HepG2 (cell line): ENCODE measurements around the gene GREM2. TPM values are rescaled to one million over a fixed set of nuclear protein-coding genes. Genes with fewer than 3 reads are reported as not detected.

Experiments
- ATAC-seq: fragments of 200-7000 bp; cut with Tn5 transposase; 3 replicates; pipeline ENCODE4 v1.9.1; 2020; ENCODE audit warnings: mild to moderate bottlenecking, moderate library complexity
- BruUV-seq: library from RNA; stranded (reverse); fragments of 400-500 nt; replicated peaks from 2 replicates; lab custom pipeline; 2021; lab: Mats Ljungman, UMichigan
- CTCF ChIA-PET: fragments of 300-600 bp; formaldehyde crosslinking; extraction: SDS; loops from one replicate; lab custom pipeline; 2021; ENCODE audit warnings: low total read pairs, inconsistent platforms, low intra/inter-chr PET ratio; lab: Yijun Ruan, JAX
- POLR2A ChIA-PET: fragments of 350-600 bp; sonication (Branson Sonifier 250); formaldehyde crosslinking; loops from one replicate; lab custom pipeline; 2020; ENCODE audit warnings: antibody characterized with exemption, inconsistent platforms; lab: Yijun Ruan, JAX
- DNase-seq: peaks from one replicate; pipeline ENCODE4 v3.0.0-alpha.2; 2015; ENCODE audit warnings: low spot score
- FAIRE-seq: peaks from 3 replicates; lab custom pipeline; 2011; peaks lifted over from hg19 to GRCh38; lab: Jason Lieb, UNC
- H2AFZ ChIP-seq: one replicate; pipeline ENCODE4 v1.6.1; 2011; ENCODE audit warnings: low read length, inconsistent platforms
- H3K27ac ChIP-seq: fragments of 300-600 bp; 3 replicates; pipeline ENCODE4 v1.8.0; 2011; ENCODE audit warnings: mixed run types, mild to moderate bottlenecking, mixed read lengths, low read length, inconsistent platforms; ENCODE audit not compliant: insufficient read depth; ENCODE audit errors: extremely low read length
- H3K27me3 ChIP-seq, 2 experiments: fragments of 200-600 bp in 1 of 2; 2 replicates in 1 of 2; 3 replicates in 1 of 2; pipeline versions ENCODE4 v1.6.0 to v1.8.0; 2011; ENCODE audit warnings: low read length in 2 of 2, mild to moderate bottlenecking in 2 of 2, moderate library complexity in 2 of 2, inconsistent platforms in 1 of 2; ENCODE audit not compliant: insufficient read depth in 2 of 2, control insufficient read depth in 1 of 2
- H3K36me3 ChIP-seq, 2 experiments: fragments of 200-600 bp in 1 of 2; replicated peaks in 1 of 2; 2 replicates in 1 of 2; 3 replicates in 1 of 2; pipeline versions ENCODE4 v1.5.1 to v1.8.0; 2011; ENCODE audit warnings: low read length in 2 of 2, inconsistent platforms in 1 of 2; ENCODE audit not compliant: insufficient read depth in 2 of 2, control insufficient read depth in 1 of 2
- H3K4me1 ChIP-seq: 2 replicates; pipeline ENCODE4 v1.5.1; 2012; ENCODE audit warnings: low read length, inconsistent platforms; ENCODE audit not compliant: insufficient read depth
- H3K4me2 ChIP-seq: 2 replicates; pipeline ENCODE4 v1.6.0; 2011; ENCODE audit warnings: low read depth, low read length, inconsistent platforms
- H3K4me3 ChIP-seq, 3 experiments: fragments of 200-600 bp in 1 of 3; sonication (generic), shearing (Covaris generic) in 1 of 3; replicated peaks in 1 of 3; 2 replicates each; pipeline ENCODE4 v1.5.1; 2011 to 2016; ENCODE audit warnings: low read length in 3 of 3, inconsistent platforms in 2 of 3, low read depth in 2 of 3, mild to moderate bottlenecking in 2 of 3, control low read depth in 1 of 3, mixed read lengths in 1 of 3; ENCODE audit not compliant: insufficient read depth in 1 of 3
- H3K79me2 ChIP-seq: one replicate; pipeline ENCODE4 v1.6.1; 2011; ENCODE audit warnings: low read length, inconsistent platforms; ENCODE audit not compliant: insufficient read depth
- H3K9ac ChIP-seq: 2 replicates; pipeline ENCODE4 v1.6.0; 2011; ENCODE audit warnings: mild to moderate bottlenecking, low read depth, low read length, inconsistent platforms; ENCODE audit not compliant: insufficient read depth
- H3K9me3 ChIP-seq: 2 replicates; pipeline ENCODE4 v1.5.1; 2012; ENCODE audit warnings: mild to moderate bottlenecking, low read length
- H4K20me1 ChIP-seq: 2 replicates; pipeline ENCODE4 v1.6.0; 2011; ENCODE audit warnings: inconsistent platforms, mild to moderate bottlenecking, low read length, moderate library complexity; ENCODE audit not compliant: insufficient read depth
- AFF4 ChIP-seq: sonication (generic); formaldehyde crosslinking; IDR thresholded peaks from 2 replicates; pipeline ENCODE4 v1.4.0; 2020; ENCODE audit warnings: missing genetic modification reagents
- ARID2 ChIP-seq: sonication (generic); formaldehyde crosslinking; IDR thresholded peaks from 2 replicates; pipeline ENCODE4 v1.8.1; 2022; ENCODE audit warnings: mild to moderate bottlenecking, missing genetic modification reagents, borderline replicate concordance
- ATAD3A ChIP-seq: sonication (generic); formaldehyde crosslinking; IDR thresholded peaks from 2 replicates; pipeline ENCODE4 v1.4.0; 2020; ENCODE audit warnings: missing genetic modification reagents
- ATF7 ChIP-seq, 2 experiments: fragments of 450-650 bp in 1 of 2; sonication (generic) in 1 of 2; formaldehyde crosslinking in 1 of 2; IDR thresholded peaks; 2 replicates each; pipeline versions ENCODE4 v1.4.0 to v1.6.1; 2016 to 2020; ENCODE audit warnings: antibody characterized with exemption in 1 of 2, mild to moderate bottlenecking in 1 of 2, missing genetic modification reagents in 1 of 2
- CBX5 ChIP-seq: sonication (generic); formaldehyde crosslinking; IDR thresholded peaks from 2 replicates; pipeline ENCODE4 v1.4.0; 2020; ENCODE audit warnings: missing genetic modification reagents, borderline replicate concordance
- ERF ChIP-seq: IDR thresholded peaks from 2 replicates; pipeline ENCODE4 v1.6.1; 2018; ENCODE audit warnings: missing biosample characterization, missing genetic modification reagents
- KDM5B ChIP-seq: sonication (generic); formaldehyde crosslinking; IDR thresholded peaks from 2 replicates; pipeline ENCODE4 v1.4.0; 2020; ENCODE audit warnings: missing genetic modification reagents, mild to moderate bottlenecking, borderline replicate concordance
- MEF2D ChIP-seq: sonication (generic); formaldehyde crosslinking; IDR thresholded peaks from 2 replicates; pipeline ENCODE4 v1.5.1; 2020; ENCODE audit warnings: mild to moderate bottlenecking, missing genetic modification reagents
- PLRG1 ChIP-seq: fragments of 450-650 bp; conservative IDR thresholded peaks from 2 replicates; pipeline ENCODE4 v1.6.1; 2016
- RFX5 ChIP-seq: IDR thresholded peaks from 2 replicates; pipeline ENCODE4 v1.6.1; 2011; ENCODE audit warnings: low read depth, low read length, improper control_type of control experiment
- RORA ChIP-seq: sonication (generic); formaldehyde crosslinking; IDR thresholded peaks from 2 replicates; pipeline ENCODE4 v1.5.0; 2020; ENCODE audit warnings: mild to moderate bottlenecking, missing genetic modification reagents, moderate library complexity
- UBTF ChIP-seq: sonication (generic); formaldehyde crosslinking; IDR thresholded peaks from 2 replicates; pipeline ENCODE4 v1.4.0; 2020; ENCODE audit warnings: mild to moderate bottlenecking, missing genetic modification reagents
- XBP1 ChIP-seq: sonication (generic); formaldehyde crosslinking; IDR thresholded peaks from 2 replicates; pipeline ENCODE4 v1.5.0; 2020; ENCODE audit warnings: missing genetic modification reagents
- ZMYM2 ChIP-seq: sonication (generic); formaldehyde crosslinking; IDR thresholded peaks from 2 replicates; pipeline ENCODE4 v1.8.0; 2022; ENCODE audit warnings: mild to moderate bottlenecking, missing genetic modification reagents
- ZNF451 ChIP-seq: sonication (generic); formaldehyde crosslinking; IDR thresholded peaks from 2 replicates; pipeline ENCODE4 v1.5.0; 2020; ENCODE audit warnings: mild to moderate bottlenecking, missing genetic modification reagents
- ZNF558 ChIP-seq: sonication (generic); formaldehyde crosslinking; IDR thresholded peaks from 2 replicates; pipeline ENCODE4 v1.9.0; 2022; ENCODE audit warnings: mild to moderate bottlenecking, missing genetic modification reagents, borderline replicate concordance
- ZXDC ChIP-seq: sonication (generic); formaldehyde crosslinking; IDR thresholded peaks from 2 replicates; pipeline ENCODE4 v1.5.0; 2020; ENCODE audit warnings: mild to moderate bottlenecking, missing genetic modification reagents
- WGBS: methylation state at CpG from one replicate; pipeline ENCODE4 v1.1.6; 2017; ENCODE audit warnings: low lambda C conversion rate; 5-methylcytosine and 5-hydroxymethylcytosine counted together
- in situ Hi-C: cut with HindIII; loops from 2 replicates; pipeline ENCODE4 v1.10.0; 2017; ENCODE audit warnings: low pct_unique_long_range_greater_than_20kb; ENCODE audit not compliant: extremely low pct_ligation_motif_present
- intact Hi-C: fragments of 100-400 bp; cut with micrococcal nuclease; formaldehyde crosslinking; loops from one replicate; pipeline ENCODE4 v1.10.0; 2022; ENCODE audit not compliant: unreplicated experiment
- polyA plus RNA-seq, 8 experiments: library from polyadenylated mRNA; depleted of rRNA in 3 of 8; stranded (reverse) in 7 of 8; unstranded in 1 of 8; fragments of >200 nt; fragmentation: Illumina TruSeq in 4 of 8; extraction: Trizol in 4 of 8; gene quantifications; 2 replicates each; pipeline versions ENCODE4 v1.2.1 to v1.2.3, GENCODE V29; 2011 to 2016; ENCODE audit warnings: low read depth in 4 of 8, missing spikeins in 1 of 8, mixed read lengths in 1 of 8; ENCODE audit not compliant: insufficient read depth in 1 of 8
- total RNA-seq, 5 experiments: library from RNA; depleted of rRNA; stranded (reverse); fragments of >200 nt; fragmentation: Illumina TruSeq; extraction: Trizol; gene quantifications; 2 replicates each; pipeline ENCODE4 v1.2.3, GENCODE V29; 2016; ENCODE audit warnings: low read depth in 1 of 5

The GREM2 gene
- total and polyA plus RNA-seq, 2 of the 13 experiments (the other 11 are each of a cell fraction or from before 2014, with no cell fraction given), result 0.07 TPM; not detected in 1

- in situ Hi-C loops (no loop called here), intact Hi-C loops (no loop called here)
- no peak overlapping the region for H2AFZ ChIP-seq
- H3K79me2 ChIP-seq, result no peaks in the 10 kb centered on the region
- no peak overlapping the region for H3K9ac ChIP-seq
- H3K4me2 ChIP-seq, result no peak overlapping the region
- TF ChIP-seq ZXDC (CRISPR knock-in tag) (no peak), RORA (no peak), UBTF (CRISPR knock-in tag) (no peak), ZNF558 (CRISPR knock-in tag) (no peak), MEF2D (CRISPR knock-in tag) (no peak), ATF7 (IDR thresholded peaks at IDR 0.05) (no peak), ATF7 (CRISPR knock-in tag; IDR thresholded peaks at IDR 0.05) (no peak), ZNF451 (CRISPR knock-in tag) (no peak), CBX5 (CRISPR knock-in tag) (no peak), RFX5 (no peak), ERF (CRISPR knock-in tag) (no peak), XBP1 (no peak), KDM5B (no peak), AFF4 (no peak), ARID2 (CRISPR knock-in tag) (no peak), ZMYM2 (CRISPR knock-in tag) (no peak), ATAD3A (CRISPR knock-in tag) (no peak), PLRG1 (no peak)
- DNase-seq (no peak), FAIRE-seq (no peak), ATAC-seq (no peak)
- POLR2A ChIA-PET, result no interaction called here
- no peaks in the 10 kb centered on the region for H4K20me1 ChIP-seq
- 39% methylated on average over 5 of the region's 5 CpGs for WGBS
- no peaks in the 10 kb centered on the region for H3K4me1 ChIP-seq
- no peak overlapping the region for H3K4me3 ChIP-seq
- H3K9me3 ChIP-seq, result no peaks in the 10 kb centered on the region
- H3K36me3 ChIP-seq, result no peaks in the 10 kb centered on the region
- BruUV-seq, result no TSS peak
- H3K27me3 ChIP-seq, result no peaks in the 10 kb centered on the region
- H3K27ac ChIP-seq, result no peak overlapping the region
- CTCF ChIA-PET, result no interaction called here
Measured at GRCh38 chr1:240491156-240491555, 120.8 kb downstream of the GREM2 start.
